Spleen (tissue), 7 donors: ENCODE data around the gene C1QTNF1.

Source experiments
- POLR2A ChIP-seq, 3 donors: fragments of 450-650 bp; IDR thresholded peaks; one replicate each; pipeline ENCODE4 v1.5.1; 2017; ENCODE audit warnings: antibody characterized with exemption in 3 of 3, mild to moderate bottlenecking in 1 of 3
- TF ChIP-seq, protein P1 (sequence below), 11 experiments: fragments of 200-600 bp in 7 of 11; fragments of 450-650 bp in 4 of 11; sonication (generic) in 4 of 11; IDR thresholded peaks in 8 of 11; conservative IDR thresholded peaks in 3 of 11; 1 replicate in 7 of 11; 2 replicates in 4 of 11; pipeline versions ENCODE4 v1.4.0 to v1.8.0; 2016 to 2021; ENCODE audit warnings: antibody characterized with exemption in 11 of 11, inconsistent platforms in 4 of 11, mild to moderate bottlenecking in 1 of 11
- donor health status: DM: no; HTN: no; CAD: no; lungs with moderate emphysema.
- donor health status: DM: no; HTN: no; CAD: no.
- donor health status: DM: no; HTN: no; CAD: no.

DNA sequence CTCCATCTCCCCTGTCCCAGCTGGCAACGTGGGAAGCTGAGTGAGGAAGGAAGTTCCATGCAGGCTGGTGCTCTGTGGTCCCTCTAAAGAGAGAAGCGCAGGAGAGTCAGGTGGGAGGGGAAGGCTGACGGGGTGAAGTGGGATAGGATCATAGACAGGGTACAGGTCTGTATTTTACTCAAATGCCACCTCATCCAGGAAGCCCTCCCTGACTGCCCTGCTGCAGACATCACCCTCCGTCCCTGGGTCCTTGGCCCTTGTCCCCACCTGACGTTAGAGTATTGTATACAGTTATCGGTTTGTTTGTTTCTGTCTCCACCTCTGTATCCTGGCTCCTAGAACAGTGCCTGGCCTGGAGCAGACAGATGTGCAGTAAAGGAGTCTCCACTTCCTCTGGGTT is 26.1 kb upstream of the C1QTNF1 start:
- TF ChIP-seq, protein P1, sequence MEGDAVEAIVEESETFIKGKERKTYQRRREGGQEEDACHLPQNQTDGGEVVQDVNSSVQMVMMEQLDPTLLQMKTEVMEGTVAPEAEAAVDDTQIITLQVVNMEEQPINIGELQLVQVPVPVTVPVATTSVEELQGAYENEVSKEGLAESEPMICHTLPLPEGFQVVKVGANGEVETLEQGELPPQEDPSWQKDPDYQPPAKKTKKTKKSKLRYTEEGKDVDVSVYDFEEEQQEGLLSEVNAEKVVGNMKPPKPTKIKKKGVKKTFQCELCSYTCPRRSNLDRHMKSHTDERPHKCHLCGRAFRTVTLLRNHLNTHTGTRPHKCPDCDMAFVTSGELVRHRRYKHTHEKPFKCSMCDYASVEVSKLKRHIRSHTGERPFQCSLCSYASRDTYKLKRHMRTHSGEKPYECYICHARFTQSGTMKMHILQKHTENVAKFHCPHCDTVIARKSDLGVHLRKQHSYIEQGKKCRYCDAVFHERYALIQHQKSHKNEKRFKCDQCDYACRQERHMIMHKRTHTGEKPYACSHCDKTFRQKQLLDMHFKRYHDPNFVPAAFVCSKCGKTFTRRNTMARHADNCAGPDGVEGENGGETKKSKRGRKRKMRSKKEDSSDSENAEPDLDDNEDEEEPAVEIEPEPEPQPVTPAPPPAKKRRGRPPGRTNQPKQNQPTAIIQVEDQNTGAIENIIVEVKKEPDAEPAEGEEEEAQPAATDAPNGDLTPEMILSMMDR (IDR thresholded peaks at IDR 0.05 in 8 of 11, conservative IDR thresholded peaks at IDR 0.05 in 3 of 11), result no peak
- TF ChIP-seq POLR2A (IDR thresholded peaks at IDR 0.05), result no peak
